Measurements from ENCODE around the gene CORO2A. TPM values are rescaled to one million over a fixed set of nuclear protein-coding genes. Genes with fewer than 3 reads are reported as not detected.

Gene CORO2A
- total and polyA plus RNA-seq, 2 of the 8 experiments (the other 6 are each of a cell fraction or from before 2014, with no cell fraction given), result 13.7 to 27.9 TPM

- TF ChIP-seq CTCF (IDR thresholded peaks at IDR 0.05; ENCODE audit: control extremely low read depth in 1 of 3, insufficient read depth in 1 of 3, low read depth in 1 of 3, low read length in 3 of 3), result no peak
These were observed 44.0 kb downstream of the CORO2A start (continued) for GRCh38 chr9:98148486-98148885.
